ENCODE measurements around the gene C9orf72. TPM values are rescaled to one million over a fixed set of nuclear protein-coding genes. Genes with fewer than 3 reads are reported as not detected.

C9orf72 gene
- total RNA-seq, 4 donors from 2014 or later, result 7.9 to 31.0 (median 15.0) TPM

DNA sequence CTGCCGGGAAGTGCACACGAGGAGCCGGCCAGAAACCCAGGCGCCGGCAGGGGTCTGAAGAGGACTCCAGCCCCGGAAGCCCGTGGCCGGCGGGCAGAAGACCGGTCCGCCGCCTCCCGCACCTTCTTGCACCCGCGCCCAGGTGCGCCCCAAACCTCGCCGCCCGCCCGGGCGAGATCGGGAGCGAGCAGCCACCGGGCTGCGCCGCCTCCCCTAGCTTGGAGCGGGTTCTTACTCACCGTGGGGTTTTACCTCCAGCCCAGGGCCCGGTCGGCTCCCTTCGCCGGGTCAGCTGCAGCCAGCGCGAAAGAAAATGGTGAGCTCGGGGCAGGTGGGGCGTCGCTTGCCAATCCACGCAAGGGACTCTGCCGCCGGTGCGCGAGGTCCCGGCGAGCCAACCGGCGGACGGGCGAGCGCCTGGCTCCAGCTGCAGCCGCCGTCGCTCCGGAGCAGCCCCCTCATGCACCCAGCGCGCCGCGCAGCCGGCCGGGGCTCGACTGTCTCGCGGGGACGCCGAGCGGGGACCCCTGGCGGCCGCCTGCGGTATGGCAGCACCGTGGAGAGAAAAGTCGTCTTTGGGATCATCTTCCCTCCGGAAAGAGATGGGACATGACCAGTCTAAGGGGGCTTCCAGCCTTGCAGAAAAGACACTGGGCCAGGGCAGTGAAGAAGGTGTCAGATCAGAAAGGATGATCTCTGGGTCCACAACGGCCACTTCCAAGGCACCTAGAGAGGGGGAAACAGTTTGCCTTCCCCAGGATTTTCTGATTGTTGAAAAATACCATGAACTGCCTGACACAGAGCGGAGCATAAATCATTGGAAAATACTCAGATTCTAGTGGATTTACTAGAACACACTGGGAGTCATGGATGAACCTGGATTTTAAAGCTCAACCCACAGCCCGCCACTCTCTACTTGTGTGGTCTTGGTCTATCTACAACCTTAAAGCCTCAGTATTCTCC, 43.7 kb downstream of the C9orf72 start, which contains the start of gene MOB3B:
TSS of gene MOB3B (minus strand) at position 499 of the 963 bp plus-strand sequence. CDS start 74,264 bp downstream, outside the sequence.
- TF ChIP-seq POLR2A (IDR thresholded peaks at IDR 0.05), result no peak
- TF ChIP-seq, protein P1, sequence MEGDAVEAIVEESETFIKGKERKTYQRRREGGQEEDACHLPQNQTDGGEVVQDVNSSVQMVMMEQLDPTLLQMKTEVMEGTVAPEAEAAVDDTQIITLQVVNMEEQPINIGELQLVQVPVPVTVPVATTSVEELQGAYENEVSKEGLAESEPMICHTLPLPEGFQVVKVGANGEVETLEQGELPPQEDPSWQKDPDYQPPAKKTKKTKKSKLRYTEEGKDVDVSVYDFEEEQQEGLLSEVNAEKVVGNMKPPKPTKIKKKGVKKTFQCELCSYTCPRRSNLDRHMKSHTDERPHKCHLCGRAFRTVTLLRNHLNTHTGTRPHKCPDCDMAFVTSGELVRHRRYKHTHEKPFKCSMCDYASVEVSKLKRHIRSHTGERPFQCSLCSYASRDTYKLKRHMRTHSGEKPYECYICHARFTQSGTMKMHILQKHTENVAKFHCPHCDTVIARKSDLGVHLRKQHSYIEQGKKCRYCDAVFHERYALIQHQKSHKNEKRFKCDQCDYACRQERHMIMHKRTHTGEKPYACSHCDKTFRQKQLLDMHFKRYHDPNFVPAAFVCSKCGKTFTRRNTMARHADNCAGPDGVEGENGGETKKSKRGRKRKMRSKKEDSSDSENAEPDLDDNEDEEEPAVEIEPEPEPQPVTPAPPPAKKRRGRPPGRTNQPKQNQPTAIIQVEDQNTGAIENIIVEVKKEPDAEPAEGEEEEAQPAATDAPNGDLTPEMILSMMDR (IDR thresholded peaks at IDR 0.05), result peak; percentile 84 to 98 (median 92)
- peak in 2 of 3 donors; percentile 59 to 65 for TF ChIP-seq POLR2AphosphoS5 (IDR thresholded peaks at IDR 0.05)
- TF ChIP-seq EP300 (IDR thresholded peaks at IDR 0.05; ENCODE audit: low read depth), result no peak
- no peaks in the 10 kb centered on the region for H3K9me3 ChIP-seq
- WGBS, 2 donors (ENCODE audit: low coverage in 1 of 2), result 6 to 92% methylated on average over 2 to 39 of the region's 74 CpGs
- DNase-seq, result peak; percentile 88
- H3K27ac ChIP-seq, result peak within 1 kb of the TSS; percentile 95 to 97 (median 95)
- H3K4me3 ChIP-seq, result peak within 1 kb of the TSS; percentile 57 to 90 (median 79)
- peaks cover 13 to 59% (median 23%) of the 10 kb centered on the region in 4 donors for H3K4me1 ChIP-seq
- in situ Hi-C loops (cut with MboI; ENCODE audit: low pct_ligation_motif_present in 1 of 4, low pct_unique_long_range_greater_than_20kb in 1 of 4, low sequenced_read_pairs in 3 of 4), result loop anchor here in 3 of 4 donors (5.0 to 25.0 kb wide), 3 partner anchors 197 to 492 kb away; partner anchors contain the start of gene TEK (in 1 of the 3)
- intact Hi-C loops (cut with DNase I; ENCODE audit: low total_unique reads), result loop anchor here (5.0 kb wide), 1 partner anchor 197 kb away; no protein-coding TSS in a partner anchor
- no peaks in the 10 kb centered on the region for H3K36me3 ChIP-seq
- no peaks in the 10 kb centered on the region for H3K27me3 ChIP-seq

DNA sequence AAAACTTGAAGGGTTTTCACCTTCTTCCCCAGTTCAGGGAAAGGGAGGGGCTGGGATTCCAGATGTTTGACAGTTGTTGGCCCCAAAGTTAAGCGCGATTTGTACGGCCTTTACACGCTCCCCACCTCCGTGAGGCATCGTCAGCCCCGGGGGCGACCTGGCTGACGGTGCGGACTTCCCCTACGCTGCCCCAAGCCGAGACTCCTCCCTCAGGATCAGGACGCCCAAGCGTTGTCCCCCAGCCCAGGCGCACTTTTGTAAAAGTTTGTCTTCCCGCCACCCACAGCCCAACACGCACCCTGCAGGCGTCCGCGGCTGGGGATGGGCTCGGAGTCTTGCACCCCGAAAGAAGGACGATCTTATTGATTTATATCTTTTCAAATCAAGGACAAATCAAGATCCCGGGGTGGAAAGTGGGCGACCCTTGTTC, 44.4 kb downstream of the C9orf72 start:
- intact Hi-C loops (cut with DNase I; ENCODE audit: low total_unique reads), result loop anchor here (5.0 kb wide), 1 partner anchor 197 kb away; no protein-coding TSS in a partner anchor
- Histone ChIP-seq H3K27me3 (no peaks in the 10 kb centered on the region), H3K4me3 (peak overlapping the region; percentile 57 to 90 (median 79)), H3K27ac (peak overlapping the region; percentile 95 to 97 (median 95)), H3K9me3 (no peaks in the 10 kb centered on the region), H3K4me1 (peaks cover 11 to 52% (median 23%) of the 10 kb centered on the region in 4 donors), H3K36me3 (no peaks in the 10 kb centered on the region)
- in situ Hi-C loops (cut with MboI; ENCODE audit: low pct_ligation_motif_present in 1 of 4, low pct_unique_long_range_greater_than_20kb in 1 of 4, low sequenced_read_pairs in 3 of 4), result loop anchor here in 2 of 4 donors (25.0 kb wide), 2 partner anchors 417 to 492 kb away; partner anchors contain the start of gene TEK (in 1 of the 2)
- whole genome bisulfite sequencing, 2 donors (ENCODE audit: low coverage in 1 of 2), result 0% methylated on average over 25 of the region's 25 CpGs; no CpG with 5 or more reads in 1 of the 2 donors
- TF ChIP-seq, protein P1 (IDR thresholded peaks at IDR 0.05), result peak in 1 of 5 experiments; percentile 25
- TF ChIP-seq POLR2AphosphoS5 (IDR thresholded peaks at IDR 0.05), result peak; percentile 12 to 60 (median 43)
- TF ChIP-seq EP300 (IDR thresholded peaks at IDR 0.05; ENCODE audit: low read depth), result no peak
- TF ChIP-seq POLR2A (IDR thresholded peaks at IDR 0.05), result no peak
- peak; percentile 68 for DNase-seq

DNA sequence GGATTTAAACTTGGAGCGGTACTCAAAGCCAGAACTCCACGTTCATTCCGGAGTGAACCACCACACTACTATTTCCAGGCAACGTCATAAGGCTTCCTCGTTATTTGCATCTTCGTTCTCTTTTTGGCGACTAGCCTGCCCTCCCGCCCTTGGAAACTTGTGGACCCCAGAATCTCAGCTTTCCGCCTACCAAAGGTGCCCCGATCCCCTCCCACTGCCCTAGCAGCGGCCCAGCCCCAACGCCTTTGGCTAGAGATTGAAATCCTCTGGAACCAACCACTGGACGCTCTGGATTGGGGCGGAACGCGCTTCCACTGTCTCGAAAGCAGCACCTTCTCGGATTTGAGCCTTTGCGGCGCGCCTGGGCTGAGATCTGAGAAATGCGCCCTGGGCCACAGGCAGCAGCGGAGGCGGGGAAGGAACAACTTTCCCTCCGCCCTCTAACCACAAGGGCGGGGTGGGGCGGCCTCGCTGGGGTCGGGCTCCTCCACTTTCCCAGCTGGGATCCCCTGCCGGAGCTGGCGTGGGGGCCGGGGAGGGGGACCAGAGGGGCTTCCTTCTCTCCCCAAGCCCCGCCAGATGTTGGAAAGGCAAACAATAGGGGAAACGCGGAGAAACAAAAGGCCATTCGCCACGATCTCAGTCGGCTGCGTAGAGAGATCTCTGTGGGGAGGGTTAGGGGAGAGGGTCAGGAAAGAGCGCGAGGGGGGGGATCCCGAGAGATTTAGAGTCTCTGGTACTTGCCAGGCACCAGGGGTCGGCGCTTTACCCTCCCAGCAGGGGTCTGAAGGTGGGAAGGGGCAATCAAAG, 45.0 kb downstream of the C9orf72 start:
- TF ChIP-seq EP300 (IDR thresholded peaks at IDR 0.05; ENCODE audit: low read depth), result no peak
- TF ChIP-seq, protein P1 (IDR thresholded peaks at IDR 0.05), result no peak
- TF ChIP-seq POLR2AphosphoS5 (IDR thresholded peaks at IDR 0.05), result peak; percentile 66 to 91 (median 91)
- peak; percentile 71 for TF ChIP-seq POLR2A (IDR thresholded peaks at IDR 0.05)
- peak; percentile 91 for DNase-seq
- Histone ChIP-seq H3K4me3 (peak overlapping the region; percentile 57 to 90 (median 79)), H3K4me1 (peaks cover 11 to 46% (median 21%) of the 10 kb centered on the region in 4 donors), H3K36me3 (no peaks in the 10 kb centered on the region), H3K27ac (peak overlapping the region; percentile 95 to 97 (median 95)), H3K9me3 (no peaks in the 10 kb centered on the region), H3K27me3 (no peaks in the 10 kb centered on the region)
- in situ Hi-C loops (cut with MboI; ENCODE audit: low pct_ligation_motif_present in 1 of 4, low pct_unique_long_range_greater_than_20kb in 1 of 4, low sequenced_read_pairs in 3 of 4) (loop anchor here in 2 of 4 donors (25.0 kb wide), 2 partner anchors 416 to 491 kb away; partner anchors contain the start of gene TEK (in 1 of the 2)), intact Hi-C loops (cut with DNase I; ENCODE audit: low total_unique reads) (loop anchor here (5.0 kb wide), 1 partner anchor 196 kb away; no protein-coding TSS in a partner anchor)
- 0 to 5% methylated on average over 10 to 36 of the region's 44 CpGs for WGBS, 2 donors (ENCODE audit: low coverage in 1 of 2)
